GM23248 (cell line): ENCODE measurements around the gene LSM3.

Source experiments
- EZH2 ChIP-seq: fragments of 200-600 bp; sonication (generic); IDR thresholded peaks from 2 replicates; pipeline ENCODE4 v1.6.1; 2018; ENCODE audit warnings: antibody characterized with exemption, mild to moderate bottlenecking; ENCODE audit not compliant: insufficient read depth, poor library complexity, severe bottlenecking
- EZH2phosphoT487 ChIP-seq: fragments of 200-600 bp; sonication (generic); IDR thresholded peaks from 2 replicates; pipeline ENCODE4 v1.6.1; 2018; ENCODE audit warnings: antibody characterized with exemption, moderate library complexity, mild to moderate bottlenecking, low read depth; ENCODE audit not compliant: insufficient read depth

- no peak for TF ChIP-seq EZH2
- no peak for TF ChIP-seq EZH2phosphoT487
Observed at GRCh38 chr3:14199641-14200040, 21.0 kb downstream of the LSM3 start.
